Stimulated activated CD4-positive, alpha-beta T cell treated with anti-CD3 and anti-CD28 coated beads, Interleukin-12 subunit alpha, Interleukin-12 subunit beta, amount 100 ng/mL, for 24 hours (primary cell): ENCODE results near the gene DPYD.

Source experiments
- DNase-seq, 2 experiments: peaks; one replicate each; pipeline ENCODE4 v3.0.0-alpha.2; 2020; ENCODE audit warnings: low read depth in 2 of 2

The DPYD gene

DNA sequence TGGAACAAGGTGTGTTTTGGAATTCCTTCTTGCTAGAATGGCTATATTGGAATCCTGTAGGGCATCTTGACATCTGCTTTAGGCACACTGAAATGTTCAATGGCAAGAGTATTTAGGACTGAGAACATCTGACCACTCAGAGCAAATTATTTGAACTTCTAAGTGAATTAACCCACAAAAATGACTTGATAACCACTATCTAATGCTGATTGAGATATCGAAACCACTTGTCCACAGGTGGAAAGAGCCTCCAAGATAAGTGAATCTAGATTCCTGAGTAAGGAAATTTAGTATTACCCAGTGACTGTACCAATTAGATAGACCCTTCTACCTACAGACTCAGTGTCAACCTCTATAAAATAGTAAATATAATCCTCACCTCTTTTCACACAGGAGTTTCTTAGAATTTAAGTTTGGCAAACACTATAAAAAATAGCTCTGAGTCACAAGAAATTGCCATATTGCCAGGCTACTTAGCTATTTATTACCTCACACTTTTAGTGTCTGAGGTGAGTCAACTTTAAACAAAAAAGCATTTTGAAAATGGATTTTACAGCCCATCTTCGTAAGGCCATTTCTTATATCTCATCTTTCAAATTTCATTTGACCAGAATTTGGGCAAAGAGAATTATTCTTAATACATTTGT, 777.5 kb downstream of the DPYD start:
- DNase-seq = no peak

DNA sequence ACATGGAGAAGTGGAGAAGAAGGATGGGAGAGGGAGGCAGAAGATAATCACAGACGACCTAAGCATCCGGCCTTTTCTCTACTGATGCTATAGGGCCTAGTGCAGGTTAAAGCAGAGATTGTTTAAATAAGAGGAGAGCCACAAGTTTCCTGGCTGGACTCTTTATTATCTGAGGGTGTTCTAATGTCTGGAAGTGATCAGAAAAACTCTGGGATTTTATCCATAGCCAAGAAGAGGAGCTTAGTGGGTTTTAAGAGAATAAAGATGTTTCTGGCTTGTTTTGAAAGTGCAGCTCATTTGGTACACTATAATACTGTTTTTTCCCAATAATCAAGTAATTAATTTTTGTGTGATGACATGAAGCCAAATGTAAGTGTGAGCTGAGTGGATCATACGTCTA, 780.2 kb downstream of the DPYD start:
- no peak for DNase-seq

DNA sequence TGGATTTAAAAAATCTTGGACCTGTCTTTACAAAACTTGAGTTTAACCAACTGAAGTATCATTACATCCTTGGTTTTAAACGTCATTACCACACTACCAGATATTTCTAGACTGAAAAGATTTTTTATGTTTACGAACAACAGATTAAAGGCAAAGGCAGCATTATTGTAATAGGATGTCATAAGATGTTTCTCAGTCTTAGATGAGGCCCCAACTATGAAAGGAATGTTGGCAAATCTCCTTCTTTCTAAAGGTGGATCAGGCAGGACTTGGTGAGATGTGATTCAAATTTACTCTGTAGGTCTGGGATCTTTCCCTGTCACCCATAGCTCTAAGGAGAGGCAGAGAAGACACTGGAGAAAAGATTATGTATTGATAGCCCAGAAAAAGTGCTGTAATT, 781.3 kb downstream of the DPYD start:
- DNase-seq = no peak

GRCh38 chr1:97138515-97139032, 782.3 kb downstream of the DPYD start:
- no peak for DNase-seq

GRCh38 chr1:97137862-97138514, 782.8 kb downstream of the DPYD start:
- DNase-seq = no peak

DNA sequence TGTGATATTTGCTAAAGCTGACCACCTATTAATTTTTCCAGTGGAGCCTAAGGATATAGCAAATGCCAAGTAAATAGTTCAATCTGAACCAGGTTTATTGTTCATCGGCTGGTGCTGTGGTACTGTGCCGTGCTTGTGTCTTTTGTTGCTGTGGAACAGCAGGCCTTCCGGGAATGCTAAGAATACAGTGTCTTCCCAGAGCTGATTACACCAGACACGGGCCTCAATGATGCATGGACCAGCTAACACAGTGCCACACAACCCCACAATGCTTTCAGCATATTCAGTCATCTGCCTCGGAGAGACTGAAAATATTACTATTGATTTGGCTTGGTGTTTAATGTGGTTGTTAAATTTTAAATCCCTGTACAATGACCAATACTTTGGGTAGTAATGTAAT, 783.8 kb downstream of the DPYD start:
- DNase-seq = no peak

- DNase-seq = no peak
Observed at GRCh38 chr1:97135972-97136371, 784.9 kb downstream of the DPYD start.

- no peak for DNase-seq
Observed at GRCh38 chr1:97128426-97128825, 792.4 kb downstream of the DPYD start.

- DNase-seq = no peak
Observed at GRCh38 chr1:97123717-97124431, 797.0 kb downstream of the DPYD start.

- DNase-seq = no peak
Observed at GRCh38 chr1:97120806-97121205, 800.0 kb downstream of the DPYD start.

GRCh38 chr1:97119260-97120158, 801.3 kb downstream of the DPYD start:
- no peak for DNase-seq

DNA sequence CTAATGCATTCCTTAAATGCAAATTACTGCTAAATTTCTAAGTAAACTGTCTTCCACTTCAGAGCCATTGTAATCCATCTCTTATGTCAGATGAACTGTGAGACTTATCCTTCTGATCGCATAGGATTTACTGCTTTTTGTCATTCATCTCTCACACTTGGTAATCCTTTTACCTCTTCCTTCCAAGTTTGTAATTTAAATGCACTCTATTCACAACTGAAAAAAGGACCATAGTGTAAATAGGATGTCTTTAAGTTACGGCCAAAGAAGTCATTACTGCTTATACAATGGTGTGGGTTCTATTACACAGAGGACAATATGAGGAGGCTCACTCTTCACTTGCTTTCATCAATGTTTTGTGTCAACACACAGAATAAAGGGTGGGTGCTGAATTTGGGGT, 806.0 kb downstream of the DPYD start:
- no peak for DNase-seq

DNA sequence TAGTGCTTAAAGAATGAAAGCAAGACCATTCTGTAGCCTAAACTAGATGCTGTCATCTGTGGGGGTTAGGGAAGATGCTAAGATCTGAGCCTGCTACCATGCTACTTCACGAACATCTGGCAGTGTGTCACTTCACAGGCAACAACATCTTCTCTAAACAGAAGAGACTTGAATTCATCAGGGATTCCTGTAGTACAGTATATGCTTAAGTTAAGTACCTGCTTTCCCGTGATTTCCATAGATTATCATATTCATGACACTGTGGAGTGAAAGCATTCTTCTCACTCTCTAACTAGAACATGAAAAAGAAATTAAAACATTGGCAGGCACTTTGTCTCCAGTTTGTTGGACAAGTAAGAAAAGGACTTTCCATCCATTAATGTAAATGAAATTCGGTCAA, 808.4 kb downstream of the DPYD start:
- no peak for DNase-seq

DNA sequence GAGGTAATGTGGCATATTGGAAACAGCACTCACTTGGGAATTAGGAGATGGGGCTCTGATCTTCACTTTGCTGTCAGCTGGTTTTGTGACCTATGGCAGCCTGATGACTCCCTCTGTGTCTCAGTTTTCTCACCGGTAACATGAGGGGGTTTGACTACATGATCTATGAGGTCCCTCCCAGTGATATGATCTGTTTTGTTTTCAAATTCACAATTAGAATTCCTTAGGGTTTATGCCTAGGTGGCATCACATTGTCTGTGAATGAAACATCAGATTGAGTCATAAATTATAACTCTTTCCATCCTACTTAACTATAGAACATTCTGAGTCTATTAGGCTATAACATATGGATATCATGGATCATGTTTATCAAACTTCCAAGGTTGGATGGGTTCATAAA, 812.7 kb downstream of the DPYD start:
- no peak for DNase-seq

- DNase-seq = no peak
Observed at GRCh38 chr1:97105531-97105930, 815.3 kb downstream of the DPYD start.

GRCh38 chr1:97101509-97101908, 819.3 kb downstream of the DPYD start:
- DNase-seq = no peak

GRCh38 chr1:97097404-97097925, 823.4 kb downstream of the DPYD start:
- no peak for DNase-seq

GRCh38 chr1:97095764-97096163, 825.1 kb downstream of the DPYD start:
- no peak for DNase-seq

- no peak for DNase-seq
Observed at GRCh38 chr1:97094247-97094972, 826.4 kb downstream of the DPYD start.

DNA sequence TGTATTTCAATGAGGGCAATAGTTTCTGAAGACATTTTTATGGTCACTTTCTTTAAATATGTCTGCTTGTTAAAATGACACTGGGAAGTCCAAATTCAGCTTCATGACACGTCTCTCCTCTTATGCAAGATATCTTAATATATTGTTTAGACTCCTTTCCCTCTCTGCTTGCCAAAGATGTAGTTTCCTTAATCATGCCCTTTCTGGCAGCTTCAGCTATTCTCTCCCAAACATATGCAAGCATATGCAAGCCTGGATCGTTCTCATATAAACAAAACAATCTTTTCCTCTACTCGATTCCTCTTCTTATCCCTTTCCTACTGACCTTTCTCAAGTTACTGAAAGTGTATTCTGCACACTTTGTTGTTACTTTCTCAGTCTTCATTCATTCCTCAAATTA, 827.1 kb downstream of the DPYD start:
- DNase-seq = no peak

DNA sequence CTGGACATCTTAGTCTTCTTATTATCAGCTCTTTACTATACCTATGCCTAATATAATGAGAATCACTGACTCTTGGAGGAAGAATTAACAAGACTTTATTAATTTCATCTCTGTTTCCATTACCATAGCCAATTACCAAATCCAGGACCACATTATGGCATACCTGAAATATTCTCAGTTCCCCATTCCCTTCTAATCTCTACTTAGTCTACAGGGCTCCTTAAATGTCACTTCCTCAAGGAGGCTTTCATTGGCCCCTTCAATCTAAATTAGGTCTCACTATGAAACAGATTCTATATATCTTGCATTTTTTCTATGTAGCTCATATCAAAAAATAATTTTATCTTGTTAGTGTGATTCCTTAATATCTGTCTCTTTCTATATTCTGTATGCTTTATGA, 828.0 kb downstream of the DPYD start:
- DNase-seq = no peak
